Uterus (tissue), 4 donors: ENCODE measurements around the gene U2AF1L4. TPM values are rescaled to one million over a fixed set of nuclear protein-coding genes. Genes with fewer than 3 reads are reported as not detected.
A peak's percentile ranks its signal among the peaks of the same experiment; 100 is the strongest.

Experiments used
- DNase-seq, 2 donors: peaks; one replicate each; pipeline ENCODE4 v3.0.0-alpha.2; 2019 to 2020
- H3K27ac ChIP-seq, 2 donors: fragments of 200-600 bp; sonication (generic); 1 replicate in 1 of 2; 2 replicates in 1 of 2; pipeline ENCODE4 v1.5.1; 2016 to 2018
- H3K27me3 ChIP-seq, 2 donors: fragments of 200-600 bp; sonication (generic); one replicate each; pipeline ENCODE4 v1.5.1; 2018 to 2019; ENCODE audit warnings: control low read depth in 1 of 2
- H3K36me3 ChIP-seq, 2 donors: fragments of 200-600 bp; sonication (generic); one replicate each; pipeline ENCODE4 v1.5.1; 2019; ENCODE audit warnings: control low read depth in 1 of 2
- H3K4me1 ChIP-seq, 2 donors: fragments of 200-600 bp; sonication (generic); one replicate each; pipeline ENCODE4 v1.5.1; 2018 to 2019; ENCODE audit warnings: control low read depth in 1 of 2
- H3K4me3 ChIP-seq, 2 donors: fragments of 200-600 bp; sonication (generic); 1 replicate in 1 of 2; 2 replicates in 1 of 2; pipeline ENCODE4 v1.5.1; 2018 to 2019; ENCODE audit warnings: mild to moderate bottlenecking in 1 of 2
- H3K9me3 ChIP-seq, 2 donors: fragments of 200-600 bp; sonication (generic); one replicate each; pipeline ENCODE4 v1.5.1; 2019; ENCODE audit warnings: control low read depth in 1 of 2
- CTCF ChIP-seq, 4 experiments: fragments of 200-600 bp in 2 of 4; fragments of 450-650 bp in 2 of 4; sonication (generic) in 2 of 4; IDR thresholded peaks; one replicate each; pipeline ENCODE4 v1.5.1; 2016 to 2019; ENCODE audit warnings: antibody characterized with exemption in 4 of 4, mild to moderate bottlenecking in 2 of 4, moderate library complexity in 1 of 4
- POLR2A ChIP-seq, 2 donors: fragments of 450-650 bp; IDR thresholded peaks; one replicate each; pipeline ENCODE4 v1.6.1; 2016; ENCODE audit warnings: antibody characterized with exemption in 2 of 2, mild to moderate bottlenecking in 1 of 2, moderate library complexity in 1 of 2
- intact Hi-C: fragments of 100-400 bp; cut with DNase I; formaldehyde crosslinking; loops from one replicate; pipeline ENCODE4 v1.15.1; 2023; ENCODE audit warnings: low total_unique reads
- total RNA-seq, 4 donors: library from RNA; depleted of rRNA in 3 of 4; stranded (reverse); fragments of >200 nt in 3 of 4; gene quantifications; one replicate each; pipeline versions ENCODE4 v1.1.0 to v1.2.4, GENCODE V29; 2014 to 2023
- donor health status: DM: yes; HTN: yes; CAD: no.

Gene U2AF1L4
- total RNA-seq, 4 donors from 2014 or later = 6.5 to 116 (median 19.5) TPM

GRCh38 chr19:35717665-35718344, 27.4 kb downstream of the U2AF1L4 start, which contains the start of gene KMT2B:
KMT2B (plus strand) TSS chr19:35718003; CDS start chr19:35718019, 16 bp downstream.
- peak within 1 kb of the TSS; percentile 90 to 92 for H3K27ac ChIP-seq

GRCh38 chr19:35716801-35717664, 28.2 kb downstream of the U2AF1L4 start:
- Histone ChIP-seq H3K27ac (peak overlapping the region; percentile 90 to 92), H3K27me3 (no peaks in the 10 kb centered on the region), H3K4me1 (peaks cover 8 to 11% of the 10 kb centered on the region in 2 donors), H3K4me3 (peak overlapping the region; percentile 72 to 85), H3K36me3 (no peaks in the 10 kb centered on the region), H3K9me3 (no peaks in the 10 kb centered on the region)
- peak; percentile 87 to 95 for DNase-seq
- intact Hi-C loops = loop anchor here (10.0 kb wide), 1 partner anchor 172 kb away; the partner anchor contains the start of gene TMEM147
- TF ChIP-seq CTCF (IDR thresholded peaks at IDR 0.05) = peak; percentile 86 to 92 (median 90)
- peak; percentile 6 to 34 for TF ChIP-seq POLR2A (IDR thresholded peaks at IDR 0.05)

More at GRCh38 chr19:35717665-35718344, 27.4 kb downstream of the U2AF1L4 start, which contains the start of gene KMT2B:
- peak; percentile 4 to 35 for TF ChIP-seq POLR2A (IDR thresholded peaks at IDR 0.05)
- no peak for TF ChIP-seq CTCF (IDR thresholded peaks at IDR 0.05)
- peak in 1 of 2 donors; percentile 95 for DNase-seq
- Histone ChIP-seq H3K4me3 (peak within 1 kb of the TSS; percentile 72 to 85), H3K36me3 (no peaks in the 10 kb centered on the region), H3K27me3 (no peaks in the 10 kb centered on the region), H3K4me1 (peaks cover 8 to 11% of the 10 kb centered on the region in 2 donors), H3K9me3 (no peaks in the 10 kb centered on the region)
- intact Hi-C loops = loop anchor here (10.0 kb wide), 1 partner anchor 173 kb away; the partner anchor contains the start of gene TMEM147

- intact Hi-C loops = loop anchor here (10.0 kb wide), 1 partner anchor 171 kb away; the partner anchor contains the start of gene TMEM147
- H3K4me1 ChIP-seq = peaks cover 8 to 11% of the 10 kb centered on the region in 2 donors
- DNase-seq = peak; percentile 30 to 68
Measured at GRCh38 chr19:35715981-35716800, 29.0 kb downstream of the U2AF1L4 start.

GRCh38 chr19:35715355-35715809, 29.8 kb downstream of the U2AF1L4 start:
- intact Hi-C loops = loop anchor here (10.0 kb wide), 1 partner anchor 171 kb away; the partner anchor contains the start of gene TMEM147
- Histone ChIP-seq H3K4me1 (peaks cover 8 to 11% of the 10 kb centered on the region in 2 donors), H3K27ac (peak overlapping the region; percentile 90 to 92), H3K27me3 (no peaks in the 10 kb centered on the region), H3K36me3 (no peaks in the 10 kb centered on the region), H3K9me3 (no peaks in the 10 kb centered on the region), H3K4me3 (no peak overlapping the region)
- DNase-seq = peak in 1 of 2 donors; percentile 21
- TF ChIP-seq CTCF (IDR thresholded peaks at IDR 0.05) (no peak), POLR2A (IDR thresholded peaks at IDR 0.05) (no peak)

More at GRCh38 chr19:35715981-35716800, 29.0 kb downstream of the U2AF1L4 start:
- H3K9me3 ChIP-seq = no peaks in the 10 kb centered on the region
- H3K4me3 ChIP-seq = peak overlapping the region; percentile 72 to 85
- H3K36me3 ChIP-seq = no peaks in the 10 kb centered on the region
- peak overlapping the region; percentile 90 to 92 for H3K27ac ChIP-seq
- H3K27me3 ChIP-seq = no peaks in the 10 kb centered on the region
- TF ChIP-seq POLR2A (IDR thresholded peaks at IDR 0.05) (no peak), CTCF (IDR thresholded peaks at IDR 0.05) (no peak)
